ENCODE results near the gene NDUFS8.

NDUFS8 gene

DNA sequence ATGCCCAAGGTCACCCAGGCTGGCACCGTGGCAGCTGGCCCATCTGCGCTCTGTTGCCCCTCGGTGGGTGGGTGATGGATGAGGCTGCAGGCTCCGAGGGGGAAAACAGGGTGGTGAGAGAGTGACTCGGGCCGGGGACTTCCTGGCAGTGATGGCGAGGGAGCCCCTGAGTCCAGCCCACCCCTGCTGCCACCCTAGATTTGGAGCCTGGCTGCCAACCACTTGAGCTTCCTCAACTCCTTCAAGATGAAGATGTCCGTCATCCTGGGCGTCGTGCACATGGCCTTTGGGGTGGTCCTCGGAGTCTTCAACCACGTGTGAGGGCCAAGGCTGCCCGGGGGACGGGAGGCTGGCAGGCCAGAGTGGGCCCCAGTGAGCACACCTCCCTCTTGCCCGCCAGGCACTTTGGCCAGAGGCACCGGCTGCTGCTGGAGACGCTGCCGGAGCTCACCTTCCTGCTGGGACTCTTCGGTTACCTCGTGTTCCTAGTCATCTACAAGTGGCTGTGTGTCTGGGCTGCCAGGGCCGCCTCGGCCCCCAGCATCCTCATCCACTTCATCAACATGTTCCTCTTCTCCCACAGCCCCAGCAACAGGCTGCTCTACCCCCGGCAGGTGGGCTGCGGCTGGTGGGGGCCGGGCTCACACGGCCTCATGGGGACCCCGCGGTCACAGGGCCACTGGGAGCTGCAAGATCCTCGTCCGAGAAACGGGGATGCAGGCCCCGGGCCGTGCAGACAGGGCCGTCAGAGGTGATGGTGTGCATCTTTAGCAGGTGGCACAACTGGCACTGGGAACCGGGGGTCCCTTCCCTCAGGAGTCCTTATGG is 18.4 kb downstream of the NDUFS8 start:
- Histone ChIP-seq H3K27me3 (ENCODE audit: control insufficient read depth, low read length) (no peaks in the 10 kb centered on the region), H3K27ac (ENCODE audit: low read depth, low read length) (no peak overlapping the region), H3F3A (ENCODE audit: control insufficient read depth, insufficient read depth) (peaks cover 3% of the 10 kb centered on the region; the same call in 1 of the 2 replicates), H3K4me2 (ENCODE audit: low read length) (no peak overlapping the region), H4K20me1 (ENCODE audit: control insufficient read depth, insufficient read depth, low read depth, low read length) (no peaks in the 10 kb centered on the region), H3K4me3 (ENCODE audit: low read length) (no peak overlapping the region), H3K9me3 (ENCODE audit: control insufficient read depth, insufficient read depth, low read length) (no peaks in the 10 kb centered on the region), H3K9me2 (replicated peaks; ENCODE audit: control insufficient read depth, low read length) (no peaks in the 10 kb centered on the region), H3K36me3 (ENCODE audit: control insufficient read depth, low read length) (peaks cover 26% of the 10 kb centered on the region), H3K79me2 (ENCODE audit: control insufficient read depth, low read length) (no peaks in the 10 kb centered on the region), H3K4me1 (ENCODE audit: control insufficient read depth, low read length) (no peaks in the 10 kb centered on the region)
- TF ChIP-seq, protein P1, sequence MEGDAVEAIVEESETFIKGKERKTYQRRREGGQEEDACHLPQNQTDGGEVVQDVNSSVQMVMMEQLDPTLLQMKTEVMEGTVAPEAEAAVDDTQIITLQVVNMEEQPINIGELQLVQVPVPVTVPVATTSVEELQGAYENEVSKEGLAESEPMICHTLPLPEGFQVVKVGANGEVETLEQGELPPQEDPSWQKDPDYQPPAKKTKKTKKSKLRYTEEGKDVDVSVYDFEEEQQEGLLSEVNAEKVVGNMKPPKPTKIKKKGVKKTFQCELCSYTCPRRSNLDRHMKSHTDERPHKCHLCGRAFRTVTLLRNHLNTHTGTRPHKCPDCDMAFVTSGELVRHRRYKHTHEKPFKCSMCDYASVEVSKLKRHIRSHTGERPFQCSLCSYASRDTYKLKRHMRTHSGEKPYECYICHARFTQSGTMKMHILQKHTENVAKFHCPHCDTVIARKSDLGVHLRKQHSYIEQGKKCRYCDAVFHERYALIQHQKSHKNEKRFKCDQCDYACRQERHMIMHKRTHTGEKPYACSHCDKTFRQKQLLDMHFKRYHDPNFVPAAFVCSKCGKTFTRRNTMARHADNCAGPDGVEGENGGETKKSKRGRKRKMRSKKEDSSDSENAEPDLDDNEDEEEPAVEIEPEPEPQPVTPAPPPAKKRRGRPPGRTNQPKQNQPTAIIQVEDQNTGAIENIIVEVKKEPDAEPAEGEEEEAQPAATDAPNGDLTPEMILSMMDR (IDR thresholded peaks at IDR 0.05; ENCODE audit: low read depth, low read length, poor library complexity, severe bottlenecking) = no peak
- no peak for TF ChIP-seq EZH2phosphoT487 (IDR thresholded peaks at IDR 0.05; ENCODE audit: borderline replicate concordance, low read length)

DNA sequence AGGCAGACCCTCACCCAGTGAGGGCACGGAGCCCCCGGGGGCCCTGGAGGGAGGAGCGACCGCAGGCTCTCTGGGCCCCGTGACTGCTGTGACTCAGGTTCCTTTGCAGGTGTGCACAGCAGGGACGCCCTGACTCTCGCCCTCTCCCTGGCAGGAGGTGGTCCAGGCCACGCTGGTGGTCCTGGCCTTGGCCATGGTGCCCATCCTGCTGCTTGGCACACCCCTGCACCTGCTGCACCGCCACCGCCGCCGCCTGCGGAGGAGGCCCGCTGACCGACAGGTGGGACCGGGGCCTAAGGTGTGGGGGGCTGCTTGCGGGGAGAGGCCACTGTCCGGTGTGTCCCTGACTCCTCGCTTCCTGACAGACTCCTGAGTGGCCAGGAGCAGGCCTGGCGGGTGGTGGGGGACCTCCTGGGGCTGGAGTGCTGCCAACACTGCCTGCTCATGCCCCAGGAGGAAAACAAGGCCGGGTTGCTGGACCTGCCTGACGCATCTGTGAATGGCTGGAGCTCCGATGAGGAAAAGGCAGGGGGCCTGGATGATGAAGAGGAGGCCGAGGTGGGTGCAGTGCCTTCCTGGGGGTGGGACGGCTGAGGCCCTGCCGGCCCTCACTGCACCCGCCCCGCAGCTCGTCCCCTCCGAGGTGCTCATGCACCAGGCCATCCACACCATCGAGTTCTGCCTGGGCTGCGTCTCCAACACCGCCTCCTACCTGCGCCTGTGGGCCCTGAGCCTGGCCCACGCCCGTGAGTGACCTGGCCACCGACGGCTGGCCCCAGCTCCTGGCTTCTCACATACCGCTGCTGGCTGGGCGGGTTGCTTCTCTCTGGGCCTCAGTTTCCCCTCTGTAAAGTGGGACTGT is 19.3 kb downstream of the NDUFS8 start:
- H3K27ac ChIP-seq (ENCODE audit: low read depth, low read length) = no peak overlapping the region
- no peaks in the 10 kb centered on the region for H3K27me3 ChIP-seq (ENCODE audit: control insufficient read depth, low read length)
- no peaks in the 10 kb centered on the region for H3K79me2 ChIP-seq (ENCODE audit: control insufficient read depth, low read length)
- H3K9me2 ChIP-seq (replicated peaks; ENCODE audit: control insufficient read depth, low read length) = no peaks in the 10 kb centered on the region
- no peak overlapping the region for H3K4me2 ChIP-seq (ENCODE audit: low read length)
- H3K36me3 ChIP-seq (ENCODE audit: control insufficient read depth, low read length) = peaks cover 26% of the 10 kb centered on the region
- no peaks in the 10 kb centered on the region for H3K4me1 ChIP-seq (ENCODE audit: control insufficient read depth, low read length)
- no peak for TF ChIP-seq EZH2phosphoT487 (IDR thresholded peaks at IDR 0.05; ENCODE audit: borderline replicate concordance, low read length)
- TF ChIP-seq, protein P1 (IDR thresholded peaks at IDR 0.05; ENCODE audit: low read depth, low read length, poor library complexity, severe bottlenecking) = no peak
- H3K9me3 ChIP-seq (ENCODE audit: control insufficient read depth, insufficient read depth, low read length) = no peaks in the 10 kb centered on the region
- H4K20me1 ChIP-seq (ENCODE audit: control insufficient read depth, insufficient read depth, low read depth, low read length) = no peaks in the 10 kb centered on the region
- H3F3A ChIP-seq (ENCODE audit: control insufficient read depth, insufficient read depth) = peaks cover 3% of the 10 kb centered on the region; the same call in 1 of the 2 replicates
- H3K4me3 ChIP-seq (ENCODE audit: low read length) = no peak overlapping the region

DNA sequence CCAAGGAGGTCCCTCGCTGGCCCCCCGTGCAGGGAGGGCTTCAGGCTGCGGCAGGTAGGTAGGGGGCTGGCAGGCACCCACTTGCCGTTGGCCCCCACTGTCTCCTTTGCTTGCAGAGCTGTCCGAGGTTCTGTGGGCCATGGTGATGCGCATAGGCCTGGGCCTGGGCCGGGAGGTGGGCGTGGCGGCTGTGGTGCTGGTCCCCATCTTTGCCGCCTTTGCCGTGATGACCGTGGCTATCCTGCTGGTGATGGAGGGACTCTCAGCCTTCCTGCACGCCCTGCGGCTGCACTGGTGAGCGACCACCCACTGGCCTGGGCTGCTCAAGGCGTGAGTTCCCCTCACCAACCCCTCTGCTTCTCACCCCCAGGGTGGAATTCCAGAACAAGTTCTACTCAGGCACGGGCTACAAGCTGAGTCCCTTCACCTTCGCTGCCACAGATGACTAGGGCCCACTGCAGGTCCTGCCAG is 19.9 kb downstream of the NDUFS8 start:
- H3K9me2 ChIP-seq (replicated peaks; ENCODE audit: control insufficient read depth, low read length) = no peaks in the 10 kb centered on the region
- H3K36me3 ChIP-seq (ENCODE audit: control insufficient read depth, low read length) = peaks cover 26% of the 10 kb centered on the region
- H4K20me1 ChIP-seq (ENCODE audit: control insufficient read depth, insufficient read depth, low read depth, low read length) = no peaks in the 10 kb centered on the region
- TF ChIP-seq, protein P1 (IDR thresholded peaks at IDR 0.05; ENCODE audit: low read depth, low read length, poor library complexity, severe bottlenecking) = no peak
- no peak for TF ChIP-seq EZH2phosphoT487 (IDR thresholded peaks at IDR 0.05; ENCODE audit: borderline replicate concordance, low read length)
- no peaks in the 10 kb centered on the region for H3K27me3 ChIP-seq (ENCODE audit: control insufficient read depth, low read length)
- no peaks in the 10 kb centered on the region for H3K9me3 ChIP-seq (ENCODE audit: control insufficient read depth, insufficient read depth, low read length)
- no peak overlapping the region for H3K27ac ChIP-seq (ENCODE audit: low read depth, low read length)
- no peak overlapping the region for H3K4me2 ChIP-seq (ENCODE audit: low read length)
- peaks cover 3% of the 10 kb centered on the region; the same call in 1 of the 2 replicates for H3F3A ChIP-seq (ENCODE audit: control insufficient read depth, insufficient read depth)
- H3K79me2 ChIP-seq (ENCODE audit: control insufficient read depth, low read length) = no peaks in the 10 kb centered on the region
- H3K4me1 ChIP-seq (ENCODE audit: control insufficient read depth, low read length) = no peaks in the 10 kb centered on the region
- H3K4me3 ChIP-seq (ENCODE audit: low read length) = no peak overlapping the region

All from DOHH2 (cell line).